AG10803 (cell line): ENCODE measurements around the gene SSC4D.

Source experiments
- DNase-seq: peaks from one replicate; pipeline ENCODE4 v3.0.0; 2010; ENCODE audit warnings: low read depth
- H3K4me3 ChIP-seq: 2 replicates; pipeline ENCODE4 v1.5.1; 2011; ENCODE audit warnings: mild to moderate bottlenecking, low read length, control low read depth
- CTCF ChIP-seq: conservative IDR thresholded peaks from 2 replicates; pipeline ENCODE4 v1.5.1; 2011; ENCODE audit warnings: mild to moderate bottlenecking, low read length, control low read depth, inconsistent platforms

Gene SSC4D

GRCh38 chr7:76352193-76352592 lies 57.3 kb downstream of the SSC4D start:
- no peak for TF ChIP-seq CTCF
- DNase-seq, result peak; percentile 49
- no peak overlapping the region for H3K4me3 ChIP-seq

GRCh38 chr7:76351372-76351771 lies 58.1 kb downstream of the SSC4D start:
- no peak for DNase-seq
- no peak overlapping the region for H3K4me3 ChIP-seq
- TF ChIP-seq CTCF, result no peak

GRCh38 chr7:76349313-76349885 lies 60.1 kb downstream of the SSC4D start:
- no peak for TF ChIP-seq CTCF

GRCh38 chr7:76347710-76348109 lies 61.8 kb downstream of the SSC4D start:
- no peak for DNase-seq
- no peak for TF ChIP-seq CTCF
- H3K4me3 ChIP-seq, result no peak overlapping the region

More at GRCh38 chr7:76349313-76349885, 60.1 kb downstream of the SSC4D start:
- no peak overlapping the region for H3K4me3 ChIP-seq
- DNase-seq, result no peak

- no peak for TF ChIP-seq CTCF
- no peak overlapping the region for H3K4me3 ChIP-seq
- no peak for DNase-seq
Measured at GRCh38 chr7:76346778-76347177, 62.7 kb downstream of the SSC4D start.

- DNase-seq, result no peak
- no peak overlapping the region for H3K4me3 ChIP-seq
- TF ChIP-seq CTCF, result no peak
Measured at GRCh38 chr7:76346097-76346496, 63.4 kb downstream of the SSC4D start.

GRCh38 chr7:76343931-76344321 lies 65.6 kb downstream of the SSC4D start:
- DNase-seq, result no peak
- no peak overlapping the region for H3K4me3 ChIP-seq
- no peak for TF ChIP-seq CTCF
